K562 (cell line): ENCODE results near the gene CNMD.

Experiments used
- CTCF ChIP-seq, 3 experiments: IDR thresholded peaks in 2 of 3; conservative IDR thresholded peaks in 1 of 3; 2 replicates each; pipeline ENCODE4 v1.5.1; 2011 to 2012; ENCODE audit warnings: low read length in 3 of 3, mild to moderate bottlenecking in 3 of 3, control low read depth in 2 of 3, improper control_type of control experiment in 1 of 3, inconsistent platforms in 1 of 3, low read depth in 1 of 3, mixed read lengths in 1 of 3, moderate library complexity in 1 of 3; ENCODE audit not compliant: insufficient read depth in 2 of 3
- E2F6 ChIP-seq, 2 experiments: IDR thresholded peaks; 2 replicates each; pipeline ENCODE4 v1.6.1; 2011; ENCODE audit warnings: borderline replicate concordance in 1 of 2, control low read depth in 1 of 2, low read depth in 1 of 2, low read length in 1 of 2, mild to moderate bottlenecking in 1 of 2, mixed read lengths in 1 of 2, moderate library complexity in 1 of 2; ENCODE audit not compliant: insufficient read depth in 1 of 2, insufficient read length in 1 of 2, poor library complexity in 1 of 2, severe bottlenecking in 1 of 2; ENCODE audit errors: extremely low read depth in 1 of 2
- ETV1 ChIP-seq: fragments of 450-650 bp; conservative IDR thresholded peaks from 2 replicates; pipeline ENCODE4 v1.6.1; 2016; ENCODE audit warnings: missing genetic modification characterization, control low read depth, low read depth, missing compliant biosample characterization
- GTF3C2 ChIP-seq: IDR thresholded peaks from 3 replicates; pipeline ENCODE4 v1.6.1; 2011; ENCODE audit warnings: borderline replicate concordance, mild to moderate bottlenecking, moderate library complexity; ENCODE audit not compliant: insufficient read length; ENCODE audit errors: extremely low read depth
- ZFX ChIP-seq: sonication (generic); formaldehyde crosslinking; IDR thresholded peaks from 2 replicates; pipeline ENCODE4 v1.8.0; 2022; ENCODE audit warnings: mild to moderate bottlenecking, missing genetic modification reagents, moderate library complexity
- TF ChIP-seq, protein P1 (sequence below): fragments of 250-450 bp; sonication (Bioruptor Pico); IDR thresholded peaks from 2 replicates; pipeline ENCODE4 v1.8.0; 2022; ENCODE audit warnings: moderate library complexity, mild to moderate bottlenecking, inconsistent platforms

DNA sequence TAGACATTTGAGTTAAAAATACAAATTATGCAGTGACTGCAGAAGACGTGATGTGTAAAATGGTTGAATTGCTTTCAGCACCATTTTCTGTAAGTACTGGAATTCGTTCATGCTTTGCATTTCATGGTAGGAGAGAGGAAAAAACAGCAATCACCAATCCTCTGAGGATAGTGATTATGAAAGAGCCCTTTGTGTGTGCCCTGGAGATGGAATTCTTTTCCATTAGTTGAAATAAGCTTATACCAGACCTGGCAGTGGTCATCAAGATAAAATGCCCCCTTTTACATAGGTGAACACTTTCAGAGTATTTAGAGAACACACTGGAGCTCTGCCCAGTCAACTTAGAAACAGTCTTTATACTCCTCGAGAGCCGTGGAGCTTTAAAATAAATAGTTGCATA lies 1.7 kb downstream of the CNMD start:
- TF ChIP-seq E2F6 (IDR thresholded peaks at IDR 0.05; ENCODE audit: borderline replicate concordance in 1 of 2, extremely low read depth in 1 of 2, insufficient read depth in 1 of 2, insufficient read length in 1 of 2, low read depth in 1 of 2, low read length in 1 of 2, poor library complexity in 1 of 2, severe bottlenecking in 1 of 2) (no peak), ETV1 (no peak), CTCF (IDR thresholded peaks at IDR 0.05 in 2 of 3, conservative IDR thresholded peaks at IDR 0.05 in 1 of 3; ENCODE audit: insufficient read depth in 2 of 3, low read depth in 1 of 3, low read length in 3 of 3) (no peak), ZFX (CRISPR knock-in tag) (no peak), GTF3C2 (no peak)
- TF ChIP-seq, protein P1, sequence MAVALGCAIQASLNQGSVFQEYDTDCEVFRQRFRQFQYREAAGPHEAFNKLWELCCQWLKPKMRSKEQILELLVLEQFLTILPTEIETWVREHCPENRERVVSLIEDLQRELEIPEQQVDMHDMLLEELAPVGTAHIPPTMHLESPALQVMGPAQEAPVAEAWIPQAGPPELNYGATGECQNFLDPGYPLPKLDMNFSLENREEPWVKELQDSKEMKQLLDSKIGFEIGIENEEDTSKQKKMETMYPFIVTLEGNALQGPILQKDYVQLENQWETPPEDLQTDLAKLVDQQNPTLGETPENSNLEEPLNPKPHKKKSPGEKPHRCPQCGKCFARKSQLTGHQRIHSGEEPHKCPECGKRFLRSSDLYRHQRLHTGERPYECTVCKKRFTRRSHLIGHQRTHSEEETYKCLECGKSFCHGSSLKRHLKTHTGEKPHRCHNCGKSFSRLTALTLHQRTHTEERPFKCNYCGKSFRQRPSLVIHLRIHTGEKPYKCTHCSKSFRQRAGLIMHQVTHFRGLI (CRISPR knock-in tag): no peak
